HEK293T (cell line): ENCODE measurements around the gene IFNAR1.

ENCODE experiments used
- ARNT ChIP-seq: fragments of 450-650 bp; IDR thresholded peaks from 2 replicates; pipeline ENCODE4 v1.6.1; 2017; ENCODE audit warnings: mild to moderate bottlenecking
- BHLHE40 ChIP-seq: fragments of 450-650 bp; IDR thresholded peaks from 2 replicates; pipeline ENCODE4 v1.6.1; 2016; ENCODE audit warnings: mild to moderate bottlenecking, moderate library complexity, borderline replicate concordance
- ELF4 ChIP-seq: fragments of 450-650 bp; IDR thresholded peaks from 2 replicates; pipeline ENCODE4 v1.6.1; 2017; ENCODE audit warnings: antibody characterized with exemption
- SP1 ChIP-seq: fragments of 450-650 bp; IDR thresholded peaks from 2 replicates; pipeline ENCODE4 v1.6.1; 2017
- TARDBP ChIP-seq: fragments of 450-650 bp; IDR thresholded peaks from 2 replicates; pipeline ENCODE4 v1.6.1; 2016

DNA sequence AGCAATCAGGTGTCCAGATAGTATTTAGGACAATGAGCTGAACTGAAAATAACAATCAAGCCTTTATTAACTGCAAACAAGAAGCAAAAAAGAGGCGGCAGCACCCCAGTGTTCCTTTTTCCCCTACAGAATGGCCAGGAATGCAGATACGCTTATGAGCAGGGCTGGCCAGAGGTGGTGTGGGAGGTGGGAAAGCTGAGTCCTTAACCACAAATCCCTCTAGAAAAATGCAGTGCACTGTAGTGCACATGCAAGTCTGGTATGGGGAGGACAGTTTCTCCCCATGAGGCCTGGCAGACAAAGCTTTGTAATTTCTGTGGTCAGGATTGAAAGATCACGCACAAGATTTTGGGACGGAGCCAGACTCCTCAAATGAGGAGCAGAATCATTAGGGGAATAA, 10.7 kb upstream of the IFNAR1 start:
- TF ChIP-seq BHLHE40 (no peak), TARDBP (no peak), ARNT (no peak), ELF4 (no peak), SP1 (no peak)
